Activated T-cell treated with anti-CD3 and anti-CD28 coated beads for 48 hours (primary cell): ENCODE data around the gene KRT72.
"Not testable (repeated sequence)": the region's sequence is repeated elsewhere in the genome, so short reads cannot be mapped to it uniquely, and the experiment has no call there.

Experiments used
- DNase-seq: peaks from one replicate; pipeline ENCODE4 v3.0.0-alpha.2; 2020; ENCODE audit warnings: low read depth

Gene KRT72

GRCh38 chr12:52606581-52607218 is 5.4 kb upstream of the KRT72 start:
- DNase-seq: no peak

- no peak for DNase-seq
These were observed 4.8 kb upstream of the KRT72 start for GRCh38 chr12:52606096-52606495.

GRCh38 chr12:52605542-52605941 is 4.3 kb upstream of the KRT72 start:
- DNase-seq: no peak

- no peak for DNase-seq
These were observed 3.6 kb upstream of the KRT72 start for GRCh38 chr12:52604859-52605258.

- DNase-seq: no peak
These were observed 2.1 kb upstream of the KRT72 start for GRCh38 chr12:52603314-52603713.

- no peak for DNase-seq
These were observed 1.3 kb upstream of the KRT72 start for GRCh38 chr12:52602552-52602951.

- DNase-seq: no peak
These were observed 408 bp upstream of the KRT72 start for GRCh38 chr12:52601671-52602070.

- no peak for DNase-seq
These were observed 788 bp downstream of the KRT72 start for GRCh38 chr12:52600475-52600874.

GRCh38 chr12:52600071-52600470 is 1.2 kb downstream of the KRT72 start:
- no peak for DNase-seq

- no peak for DNase-seq
These were observed 2.3 kb downstream of the KRT72 start for GRCh38 chr12:52598966-52599365.

- DNase-seq: not testable (repeated sequence)
These were observed 7.0 kb downstream of the KRT72 start for GRCh38 chr12:52594237-52594636.

- no peak for DNase-seq
These were observed 9.7 kb downstream of the KRT72 start for GRCh38 chr12:52591521-52591920.

- DNase-seq: no peak
These were observed 11.2 kb downstream of the KRT72 start for GRCh38 chr12:52590021-52590420.

- no peak for DNase-seq
These were observed 13.7 kb downstream of the KRT72 start for GRCh38 chr12:52587563-52587962.

- DNase-seq: no peak
These were observed 15.3 kb downstream of the KRT72 start for GRCh38 chr12:52585946-52586345.

GRCh38 chr12:52585066-52585465 is 16.2 kb downstream of the KRT72 start:
- DNase-seq: no peak

- no peak for DNase-seq
These were observed 17.0 kb downstream of the KRT72 start for GRCh38 chr12:52584156-52584682.

GRCh38 chr12:52582971-52583456 is 18.2 kb downstream of the KRT72 start:
- DNase-seq: peak; percentile 55

- DNase-seq: no peak
These were observed 18.8 kb downstream of the KRT72 start for GRCh38 chr12:52582486-52582885.

- no peak for DNase-seq
These were observed 19.8 kb downstream of the KRT72 start for GRCh38 chr12:52581481-52581880.

- no peak for DNase-seq
These were observed 20.2 kb downstream of the KRT72 start for GRCh38 chr12:52581066-52581465.

GRCh38 chr12:52580496-52580895 is 20.8 kb downstream of the KRT72 start:
- no peak for DNase-seq

- DNase-seq: no peak
These were observed 21.5 kb downstream of the KRT72 start for GRCh38 chr12:52579468-52580465.
